B cell (primary cell): Measurements from ENCODE around the gene NPW.

ENCODE experiments used
- EZH2 ChIP-seq: IDR thresholded peaks from 2 replicates; pipeline ENCODE4 v1.6.1; 2012; ENCODE audit warnings: borderline replicate concordance, low read depth, mild to moderate bottlenecking, moderate library complexity, low read length; ENCODE audit not compliant: insufficient read depth, poor library complexity, severe bottlenecking
- TF ChIP-seq, protein P1 (sequence below): fragments of 200-600 bp; IDR thresholded peaks from one replicate; pipeline ENCODE4 v1.8.0; 2022; ENCODE audit warnings: antibody characterized with exemption, mild to moderate bottlenecking

DNA sequence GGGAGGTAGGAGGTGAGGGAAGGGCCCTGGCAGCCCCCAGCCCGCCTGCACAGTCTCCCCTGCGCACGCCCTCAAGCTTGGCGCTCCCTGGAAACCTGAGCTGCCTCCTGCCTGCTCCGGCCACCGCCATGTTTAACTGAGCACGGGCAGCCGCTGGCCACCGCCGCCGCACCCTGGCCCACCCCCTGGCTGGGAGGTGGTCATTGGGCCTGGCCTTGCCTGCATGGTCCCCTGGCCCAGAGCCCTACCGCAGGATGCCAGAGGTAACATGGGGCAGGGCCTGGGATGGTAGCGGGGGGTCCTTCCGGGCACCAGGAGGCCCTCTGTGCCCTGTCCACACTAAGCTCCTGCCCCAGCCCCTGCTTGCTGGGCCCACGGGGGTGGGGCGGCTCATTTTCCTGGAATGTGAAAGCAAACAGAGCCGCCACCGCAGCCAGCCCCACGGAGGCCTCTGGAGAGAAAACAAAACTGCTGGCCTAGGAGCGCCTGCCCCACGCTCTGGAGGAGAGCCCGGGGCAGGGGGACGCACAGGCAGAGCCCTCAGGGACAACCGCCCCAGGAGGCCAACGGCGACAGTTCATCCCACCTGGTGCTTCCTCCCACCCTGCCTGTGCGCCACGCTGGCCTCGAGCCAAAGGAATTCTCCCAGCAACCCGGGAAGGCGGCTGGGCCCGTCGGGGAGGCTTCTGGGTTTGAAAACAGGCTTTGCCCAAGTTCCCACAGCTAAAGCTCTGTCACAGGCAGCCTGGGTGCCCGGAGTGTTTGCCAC, 16.0 kb downstream of the NPW start:
- TF ChIP-seq EZH2: no peak
- TF ChIP-seq, protein P1, sequence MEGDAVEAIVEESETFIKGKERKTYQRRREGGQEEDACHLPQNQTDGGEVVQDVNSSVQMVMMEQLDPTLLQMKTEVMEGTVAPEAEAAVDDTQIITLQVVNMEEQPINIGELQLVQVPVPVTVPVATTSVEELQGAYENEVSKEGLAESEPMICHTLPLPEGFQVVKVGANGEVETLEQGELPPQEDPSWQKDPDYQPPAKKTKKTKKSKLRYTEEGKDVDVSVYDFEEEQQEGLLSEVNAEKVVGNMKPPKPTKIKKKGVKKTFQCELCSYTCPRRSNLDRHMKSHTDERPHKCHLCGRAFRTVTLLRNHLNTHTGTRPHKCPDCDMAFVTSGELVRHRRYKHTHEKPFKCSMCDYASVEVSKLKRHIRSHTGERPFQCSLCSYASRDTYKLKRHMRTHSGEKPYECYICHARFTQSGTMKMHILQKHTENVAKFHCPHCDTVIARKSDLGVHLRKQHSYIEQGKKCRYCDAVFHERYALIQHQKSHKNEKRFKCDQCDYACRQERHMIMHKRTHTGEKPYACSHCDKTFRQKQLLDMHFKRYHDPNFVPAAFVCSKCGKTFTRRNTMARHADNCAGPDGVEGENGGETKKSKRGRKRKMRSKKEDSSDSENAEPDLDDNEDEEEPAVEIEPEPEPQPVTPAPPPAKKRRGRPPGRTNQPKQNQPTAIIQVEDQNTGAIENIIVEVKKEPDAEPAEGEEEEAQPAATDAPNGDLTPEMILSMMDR: no peak
